ENCODE measurements around the gene DPP4.
A peak's percentile ranks its signal among the peaks of the same experiment; 100 is the strongest.

The DPP4 gene

DNA sequence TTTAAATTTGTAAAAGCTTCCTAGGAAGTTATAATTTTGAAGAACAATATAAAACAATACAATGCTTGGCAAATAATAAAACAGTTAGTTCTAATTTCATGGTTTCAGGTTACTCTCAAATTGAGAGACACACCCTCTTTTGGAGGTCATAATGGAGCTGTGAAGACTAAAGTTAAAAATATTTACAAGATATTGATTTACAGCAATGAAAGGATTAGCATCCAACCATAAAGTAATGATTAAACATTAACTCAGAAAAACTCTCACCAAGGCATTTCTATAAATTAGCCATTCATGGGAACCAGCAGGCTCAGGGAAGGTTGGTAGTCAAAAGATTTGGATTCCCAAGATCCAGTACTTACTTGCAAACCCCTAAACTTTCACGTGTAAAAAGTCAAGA, 6.4 kb downstream of the DPP4 start:
- no peak overlapping the region for H3K4me2 ChIP-seq (ENCODE audit: low read length)
- peaks cover 19% of the 10 kb centered on the region for H3K4me1 ChIP-seq (ENCODE audit: control insufficient read depth, insufficient read depth, low read length)
- no peak overlapping the region for H3K4me3 ChIP-seq (ENCODE audit: low read length)
- no peaks in the 10 kb centered on the region for H3K36me3 ChIP-seq (ENCODE audit: insufficient read depth, low read length)
- H3K9me3 ChIP-seq (replicated peaks; ENCODE audit: low read length): no peaks in the 10 kb centered on the region
- H3K9ac ChIP-seq (ENCODE audit: low read depth, low read length): no peak overlapping the region
- no peaks in the 10 kb centered on the region for H3K27me3 ChIP-seq (ENCODE audit: control insufficient read depth, insufficient read depth, low read length)

DNA sequence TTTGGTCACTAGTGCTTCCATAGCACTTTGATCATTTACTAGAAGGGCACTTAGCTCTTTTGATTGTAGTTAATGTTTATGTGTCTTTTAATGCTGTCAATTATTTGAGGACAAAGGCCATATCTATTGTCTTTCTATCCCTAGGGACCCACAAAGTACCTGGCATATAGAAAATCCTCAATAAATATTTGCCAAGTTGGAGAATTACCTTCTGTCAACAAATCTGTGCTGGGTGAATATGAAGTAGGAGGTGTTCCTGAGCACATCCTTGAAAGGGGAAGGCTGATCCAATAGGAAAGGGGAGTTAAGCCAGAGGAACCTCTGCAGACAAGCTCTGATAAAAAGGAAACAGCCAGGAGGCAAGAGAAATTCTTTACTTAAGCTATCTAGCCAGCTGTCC, 8.2 kb downstream of the DPP4 start:
- H3K27me3 ChIP-seq (ENCODE audit: control insufficient read depth, insufficient read depth, low read length): no peaks in the 10 kb centered on the region
- H3K4me1 ChIP-seq (ENCODE audit: control insufficient read depth, insufficient read depth, low read length): peaks cover 7% of the 10 kb centered on the region
- no peaks in the 10 kb centered on the region for H3K9me3 ChIP-seq (replicated peaks; ENCODE audit: low read length)
- H3K4me3 ChIP-seq (ENCODE audit: low read length): no peak overlapping the region
- no peak overlapping the region for H3K4me2 ChIP-seq (ENCODE audit: low read length)
- no peaks in the 10 kb centered on the region for H3K36me3 ChIP-seq (ENCODE audit: insufficient read depth, low read length)
- no peak overlapping the region for H3K9ac ChIP-seq (ENCODE audit: low read depth, low read length)

GRCh38 chr2:162063899-162064298, 10.1 kb downstream of the DPP4 start:
- no peaks in the 10 kb centered on the region for H3K27me3 ChIP-seq (ENCODE audit: control insufficient read depth, insufficient read depth, low read length)
- no peaks in the 10 kb centered on the region for H3K9me3 ChIP-seq (replicated peaks; ENCODE audit: low read length)
- no peak overlapping the region for H3K9ac ChIP-seq (ENCODE audit: low read depth, low read length)
- H3K4me2 ChIP-seq (ENCODE audit: low read length): no peak overlapping the region
- H3K36me3 ChIP-seq (ENCODE audit: insufficient read depth, low read length): no peaks in the 10 kb centered on the region
- H3K4me1 ChIP-seq (ENCODE audit: control insufficient read depth, insufficient read depth, low read length): peaks cover 9% of the 10 kb centered on the region
- no peak overlapping the region for H3K4me3 ChIP-seq (ENCODE audit: low read length)

DNA sequence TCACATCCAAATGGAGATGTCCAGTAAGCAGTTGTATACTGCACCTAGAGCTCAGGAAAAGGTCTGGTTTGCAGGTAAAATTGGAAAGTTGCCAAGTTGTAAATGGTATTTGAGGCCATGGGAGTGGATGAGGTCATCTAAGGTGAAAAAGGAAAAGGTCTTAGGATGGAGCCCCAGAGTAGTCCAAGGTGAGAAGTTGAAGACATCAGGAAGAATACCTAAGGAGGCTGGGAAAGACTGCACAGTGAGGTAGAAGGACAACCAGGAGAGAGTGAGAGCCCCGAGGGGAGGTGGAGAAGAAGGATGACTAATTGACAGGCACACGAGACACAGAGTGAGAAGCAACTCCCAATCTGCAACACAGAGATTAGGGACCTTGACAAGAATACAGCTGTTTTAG, 10.7 kb downstream of the DPP4 start:
- peaks cover 9% of the 10 kb centered on the region for H3K4me1 ChIP-seq (ENCODE audit: control insufficient read depth, insufficient read depth, low read length)

DNA sequence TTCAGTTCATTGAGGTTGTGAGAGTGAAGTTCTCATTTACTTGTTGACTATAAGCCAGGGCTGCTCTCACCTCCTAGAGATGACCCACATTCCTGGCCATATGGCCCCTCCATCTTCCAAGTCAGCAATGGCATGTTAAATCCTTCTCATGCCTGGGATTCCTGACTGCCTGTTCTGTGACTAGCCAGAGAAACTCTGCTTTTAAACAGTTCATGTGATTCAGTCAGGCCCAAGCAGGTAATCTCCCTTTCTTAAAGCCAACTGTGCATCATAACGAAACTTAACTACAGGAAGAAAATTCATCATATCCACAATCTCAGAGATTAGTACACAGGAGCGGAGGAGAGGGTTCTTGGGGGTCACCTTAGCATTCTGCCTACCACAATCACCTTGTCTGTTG, 11.5 kb downstream of the DPP4 start:
- Histone ChIP-seq H3K36me3 (ENCODE audit: insufficient read depth, low read length) (no peaks in the 10 kb centered on the region), H3K4me2 (ENCODE audit: low read length) (no peak overlapping the region), H3K27me3 (ENCODE audit: control insufficient read depth, insufficient read depth, low read length) (no peaks in the 10 kb centered on the region), H3K9me3 (replicated peaks; ENCODE audit: low read length) (peaks cover under 1% of the 10 kb centered on the region), H3K4me3 (ENCODE audit: low read length) (no peak overlapping the region), H3K9ac (ENCODE audit: low read depth, low read length) (no peak overlapping the region), H3K4me1 (ENCODE audit: control insufficient read depth, insufficient read depth, low read length) (peaks cover 9% of the 10 kb centered on the region)

More for the DNA sequence above, 10.7 kb downstream of the DPP4 start:
- no peaks in the 10 kb centered on the region for H3K36me3 ChIP-seq (ENCODE audit: insufficient read depth, low read length)
- H3K9ac ChIP-seq (ENCODE audit: low read depth, low read length): no peak overlapping the region
- H3K9me3 ChIP-seq (replicated peaks; ENCODE audit: low read length): no peaks in the 10 kb centered on the region
- H3K4me3 ChIP-seq (ENCODE audit: low read length): no peak overlapping the region
- H3K4me2 ChIP-seq (ENCODE audit: low read length): no peak overlapping the region
- no peaks in the 10 kb centered on the region for H3K27me3 ChIP-seq (ENCODE audit: control insufficient read depth, insufficient read depth, low read length)

- H3K4me1 ChIP-seq (ENCODE audit: control insufficient read depth, insufficient read depth, low read length): peaks cover 9% of the 10 kb centered on the region
- peaks cover 9% of the 10 kb centered on the region for H3K9me3 ChIP-seq (replicated peaks; ENCODE audit: low read length)
- H3K4me3 ChIP-seq (ENCODE audit: low read length): no peak overlapping the region
- no peak overlapping the region for H3K9ac ChIP-seq (ENCODE audit: low read depth, low read length)
- no peaks in the 10 kb centered on the region for H3K36me3 ChIP-seq (ENCODE audit: insufficient read depth, low read length)
- H3K4me2 ChIP-seq (ENCODE audit: low read length): no peak overlapping the region
- H3K27me3 ChIP-seq (ENCODE audit: control insufficient read depth, insufficient read depth, low read length): no peaks in the 10 kb centered on the region
Measured at GRCh38 chr2:162061021-162061420, 13.0 kb downstream of the DPP4 start.

DNA sequence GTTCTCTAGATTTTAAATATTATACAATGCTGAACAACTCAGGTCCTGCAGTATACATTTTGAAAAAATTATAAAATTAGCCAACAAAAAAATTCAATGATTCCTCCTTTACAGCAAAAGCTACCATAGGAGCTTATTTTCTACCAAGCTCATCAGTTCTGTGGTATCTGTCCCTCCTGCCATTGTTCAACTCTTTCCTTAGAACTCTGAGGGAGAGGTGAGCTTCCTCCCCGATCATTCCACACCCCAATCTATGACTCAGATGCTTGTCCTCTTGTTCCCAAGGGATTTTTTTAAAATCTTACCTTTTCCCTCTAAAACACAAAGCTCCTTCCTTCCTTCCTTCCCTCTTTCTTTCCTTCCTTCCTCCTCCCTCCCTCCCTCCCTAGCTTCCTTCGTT, 13.5 kb downstream of the DPP4 start:
- H3K4me2 ChIP-seq (ENCODE audit: low read length): no peak overlapping the region
- H3K36me3 ChIP-seq (ENCODE audit: insufficient read depth, low read length): no peaks in the 10 kb centered on the region
- no peak overlapping the region for H3K4me3 ChIP-seq (ENCODE audit: low read length)
- H3K9ac ChIP-seq (ENCODE audit: low read depth, low read length): no peak overlapping the region
- peaks cover 9% of the 10 kb centered on the region for H3K4me1 ChIP-seq (ENCODE audit: control insufficient read depth, insufficient read depth, low read length)
- H3K27me3 ChIP-seq (ENCODE audit: control insufficient read depth, insufficient read depth, low read length): no peaks in the 10 kb centered on the region
- H3K9me3 ChIP-seq (replicated peaks; ENCODE audit: low read length): peaks cover 9% of the 10 kb centered on the region

DNA sequence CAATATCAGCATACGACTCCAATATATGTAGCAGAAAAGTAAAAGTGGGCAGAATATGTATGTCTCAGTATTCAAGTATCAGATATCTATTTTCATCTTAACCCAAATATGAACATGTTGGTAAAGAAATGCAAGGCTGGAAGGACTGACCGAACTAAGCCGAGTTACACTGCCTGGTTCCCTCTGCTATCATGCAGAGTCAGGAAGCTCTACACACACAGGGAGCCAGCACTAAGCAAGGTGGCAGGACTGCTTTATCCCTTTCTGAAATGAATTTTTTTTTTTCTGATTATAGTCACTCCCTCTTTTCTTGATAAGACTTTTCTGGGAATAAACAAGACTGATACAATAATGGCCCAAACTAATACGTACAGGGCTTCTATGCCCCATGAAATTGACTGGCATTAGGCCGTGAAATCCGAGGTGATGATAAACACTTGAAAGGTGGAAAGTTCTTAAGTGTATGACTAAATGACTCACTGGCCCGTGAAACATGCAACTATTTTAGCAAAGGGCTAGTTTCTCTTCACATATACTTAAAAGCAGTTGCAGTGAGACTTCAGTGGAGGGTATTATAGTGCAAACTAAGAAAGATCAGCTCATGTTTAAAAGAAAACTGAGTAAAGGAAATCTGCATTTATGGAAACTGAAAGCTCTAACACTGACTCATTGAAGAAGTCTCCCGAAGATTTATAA, 14.9 kb downstream of the DPP4 start:
- Histone ChIP-seq H3K4me3 (ENCODE audit: low read length) (no peak overlapping the region), H3K4me1 (ENCODE audit: control insufficient read depth, insufficient read depth, low read length) (peaks cover 9% of the 10 kb centered on the region), H3K27me3 (ENCODE audit: control insufficient read depth, insufficient read depth, low read length) (no peaks in the 10 kb centered on the region), H3K9ac (ENCODE audit: low read depth, low read length) (no peak overlapping the region), H3K36me3 (ENCODE audit: insufficient read depth, low read length) (no peaks in the 10 kb centered on the region), H3K9me3 (replicated peaks; ENCODE audit: low read length) (peaks cover 9% of the 10 kb centered on the region), H3K4me2 (ENCODE audit: low read length) (peak overlapping the region; percentile 23)

DNA sequence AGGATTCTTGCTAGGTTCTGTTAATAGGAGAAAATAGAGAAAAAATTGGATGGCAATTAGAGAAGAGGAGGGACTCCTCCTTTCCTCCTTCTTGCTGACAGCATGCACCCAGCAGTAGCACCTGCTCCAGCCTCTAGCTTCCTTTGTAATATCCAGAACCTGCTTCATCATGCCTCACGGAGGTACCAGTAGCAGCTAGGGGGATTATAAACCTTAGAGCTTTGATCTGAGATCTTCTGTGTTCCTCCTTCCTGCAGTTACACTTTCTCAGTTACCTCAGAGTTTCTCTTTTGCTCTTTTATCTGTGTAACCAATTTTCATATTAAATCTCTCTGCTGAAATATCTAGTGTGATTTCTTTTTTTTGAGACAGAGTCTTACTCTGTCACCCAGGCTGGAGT, 16.6 kb downstream of the DPP4 start:
- no peak overlapping the region for H3K4me3 ChIP-seq (ENCODE audit: low read length)
- no peaks in the 10 kb centered on the region for H3K27me3 ChIP-seq (ENCODE audit: control insufficient read depth, insufficient read depth, low read length)
- no peak overlapping the region for H3K9ac ChIP-seq (ENCODE audit: low read depth, low read length)
- H3K36me3 ChIP-seq (ENCODE audit: insufficient read depth, low read length): no peaks in the 10 kb centered on the region
- H3K9me3 ChIP-seq (replicated peaks; ENCODE audit: low read length): peaks cover 9% of the 10 kb centered on the region
- H3K4me2 ChIP-seq (ENCODE audit: low read length): no peak overlapping the region
- H3K4me1 ChIP-seq (ENCODE audit: control insufficient read depth, insufficient read depth, low read length): peaks cover 9% of the 10 kb centered on the region

DNA sequence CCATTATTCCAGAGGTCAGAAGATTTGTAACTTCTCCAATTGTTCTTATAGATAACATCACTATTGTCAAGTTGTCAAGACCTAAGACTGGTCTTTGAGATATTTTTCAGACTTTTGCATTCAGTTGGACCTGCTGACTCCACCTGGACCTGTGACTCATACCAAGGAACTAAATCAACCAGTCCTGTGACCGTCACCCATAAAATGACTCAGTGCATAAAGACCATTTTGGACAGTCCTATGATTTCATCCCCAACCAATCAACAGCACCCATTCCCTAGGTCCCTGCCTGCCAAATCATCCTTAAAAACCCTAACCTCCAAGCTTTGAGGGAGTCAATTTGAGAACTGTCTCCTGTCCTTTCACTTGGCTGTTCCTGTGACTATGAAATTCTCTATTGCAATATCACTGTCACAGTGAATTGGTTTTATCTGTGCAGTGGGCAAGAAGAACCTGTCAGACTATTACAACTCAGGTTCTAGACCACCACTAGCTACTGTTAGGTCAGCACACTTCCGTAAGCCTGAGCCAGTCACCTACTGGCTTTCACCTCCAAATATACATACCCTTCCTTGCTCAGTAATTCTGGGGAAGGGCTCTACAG, 17.1 kb downstream of the DPP4 start:
- Histone ChIP-seq H3K9me3 (replicated peaks; ENCODE audit: low read length) (peaks cover 9% of the 10 kb centered on the region), H3K4me1 (ENCODE audit: control insufficient read depth, insufficient read depth, low read length) (peaks cover 9% of the 10 kb centered on the region), H3K4me2 (ENCODE audit: low read length) (no peak overlapping the region), H3K4me3 (ENCODE audit: low read length) (no peak overlapping the region), H3K27me3 (ENCODE audit: control insufficient read depth, insufficient read depth, low read length) (no peaks in the 10 kb centered on the region), H3K9ac (ENCODE audit: low read depth, low read length) (no peak overlapping the region), H3K36me3 (ENCODE audit: insufficient read depth, low read length) (no peaks in the 10 kb centered on the region)

DNA sequence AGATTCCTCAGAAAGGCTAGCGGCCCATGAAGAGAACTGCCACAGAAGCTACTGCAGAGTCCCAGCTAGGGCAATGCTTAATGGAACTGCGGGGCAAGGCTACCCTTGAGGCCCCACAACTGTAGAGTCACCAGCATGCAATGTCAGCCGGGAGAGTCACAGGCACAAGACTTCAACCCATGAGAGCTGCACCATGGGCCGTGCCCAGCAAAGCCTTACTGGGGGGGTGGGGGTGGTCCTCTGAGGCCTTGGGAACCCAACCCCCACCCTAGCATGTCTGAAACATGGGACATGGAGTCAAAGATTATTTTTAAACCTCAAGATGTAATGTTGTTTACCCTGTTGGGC, 20.2 kb downstream of the DPP4 start:
- no peaks in the 10 kb centered on the region for H3K36me3 ChIP-seq (ENCODE audit: insufficient read depth, low read length)
- no peaks in the 10 kb centered on the region for H3K4me1 ChIP-seq (ENCODE audit: control insufficient read depth, insufficient read depth, low read length)
- H3K9ac ChIP-seq (ENCODE audit: low read depth, low read length): no peak overlapping the region
- no peaks in the 10 kb centered on the region for H3K27me3 ChIP-seq (ENCODE audit: control insufficient read depth, insufficient read depth, low read length)
- no peak overlapping the region for H3K4me3 ChIP-seq (ENCODE audit: low read length)
- no peak overlapping the region for H3K4me2 ChIP-seq (ENCODE audit: low read length)
- H3K9me3 ChIP-seq (replicated peaks; ENCODE audit: low read length): peaks cover 9% of the 10 kb centered on the region

All from skeletal muscle satellite cell (primary cell).